RPMI7951 (cell line): Measurements from ENCODE around the gene CREB3L2. TPM values are rescaled to one million over a fixed set of nuclear protein-coding genes. Genes with fewer than 3 reads are reported as not detected.
"Not testable (repeated sequence)": the region's sequence is repeated elsewhere in the genome, so short reads cannot be mapped to it uniquely, and the experiment has no call there.

Source experiments
- DNase-seq: peaks from one replicate; pipeline ENCODE4 v3.0.0-alpha.2; 2012; ENCODE audit warnings: low read depth
- total RNA-seq: library from RNA; depleted of rRNA; stranded (reverse); fragments of >200 nt; shearing (Covaris generic); gene quantifications from 2 replicates; pipeline ENCODE4 v1.2.3, GENCODE V29; 2014

The CREB3L2 gene
- total RNA-seq, 1 experiment from 2014 or later, result 23.8 TPM

- DNase-seq, result no peak
Observed at GRCh38 chr7:137969828-137970227, 32.1 kb downstream of the CREB3L2 start.

- no peak for DNase-seq
Observed at GRCh38 chr7:137968890-137969289, 33.0 kb downstream of the CREB3L2 start.

DNA sequence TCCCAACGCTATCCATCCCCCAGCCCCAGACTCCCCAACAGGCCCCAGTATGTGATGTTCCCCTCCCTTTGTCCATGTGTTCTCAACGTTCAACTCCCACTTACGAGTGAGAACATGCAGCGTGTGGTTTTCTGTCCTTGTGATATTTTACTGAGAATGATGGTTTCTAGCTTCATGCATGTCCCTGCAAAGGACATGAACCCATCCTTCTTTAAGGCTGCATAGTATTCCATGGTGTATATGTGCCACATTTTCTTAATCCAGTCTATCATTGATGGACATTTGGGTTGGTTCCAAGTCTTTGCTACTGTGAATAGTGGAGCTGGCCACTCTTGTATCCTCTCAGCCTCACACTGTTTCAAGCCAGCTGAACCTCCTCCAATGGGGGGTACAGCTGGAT is 33.5 kb downstream of the CREB3L2 start:
- DNase-seq, result not testable (repeated sequence)

- peak; percentile 78 for DNase-seq
Observed at GRCh38 chr7:137967143-137968018, 34.5 kb downstream of the CREB3L2 start.

DNA sequence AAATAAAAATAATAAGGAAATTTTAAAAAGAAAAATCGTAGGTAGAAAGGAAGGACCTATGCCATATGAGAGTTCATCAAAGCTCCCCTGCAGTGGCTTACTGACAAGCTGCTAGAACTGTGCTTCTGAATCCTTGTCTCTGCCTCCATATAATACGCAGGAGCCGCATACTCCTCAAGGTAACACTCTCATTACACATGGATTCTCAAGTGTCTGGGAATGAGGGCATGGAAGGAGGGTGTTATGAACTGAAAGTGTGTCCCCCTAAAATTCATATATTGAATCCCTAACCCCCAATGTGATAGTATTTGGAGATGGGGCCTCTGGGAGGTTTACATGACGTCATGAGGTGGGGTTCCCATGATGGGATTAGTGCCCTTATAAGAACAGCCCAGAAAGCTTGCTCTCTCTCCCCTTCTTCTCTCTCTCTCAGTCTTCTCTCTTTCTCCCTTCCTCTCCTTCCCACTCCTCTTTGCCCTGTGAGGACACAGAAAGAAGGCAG is 35.2 kb downstream of the CREB3L2 start:
- no peak for DNase-seq

GRCh38 chr7:137965942-137966640 is 35.8 kb downstream of the CREB3L2 start:
- no peak for DNase-seq

DNA sequence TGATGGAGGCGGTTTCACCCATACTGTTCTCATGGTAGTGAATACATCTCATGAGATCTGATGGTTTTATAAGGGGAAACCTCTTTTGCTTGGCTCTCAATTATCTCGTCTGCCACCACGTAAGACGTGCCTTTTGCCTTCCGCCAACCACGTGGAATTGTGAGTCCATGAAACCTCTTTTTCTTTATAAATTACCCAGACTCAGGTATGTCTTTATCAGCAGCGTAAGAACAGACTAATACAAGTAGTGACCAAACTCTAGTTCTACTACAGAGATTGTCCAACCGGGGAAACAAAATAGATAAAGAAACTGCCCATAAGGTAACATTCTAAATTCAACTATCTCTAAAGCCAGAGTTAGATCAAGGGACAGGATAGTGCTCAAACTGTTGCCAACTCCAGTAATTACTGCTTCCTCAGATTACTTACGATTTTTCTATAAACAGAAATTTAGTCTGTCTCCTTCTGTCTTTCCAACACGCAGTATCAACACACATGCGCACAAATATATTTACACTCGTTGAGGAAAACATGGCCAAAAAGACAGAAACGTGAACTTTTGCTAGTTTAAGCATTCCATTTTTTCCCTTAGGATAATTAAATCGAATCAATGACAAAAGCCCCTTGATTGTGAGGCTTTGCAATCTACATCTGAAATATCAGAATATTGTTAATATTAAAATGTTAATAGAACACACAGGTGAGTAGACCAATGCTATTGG is 36.9 kb downstream of the CREB3L2 start:
- DNase-seq, result no peak

GRCh38 chr7:137962875-137963507 is 38.9 kb downstream of the CREB3L2 start:
- no peak for DNase-seq

DNA sequence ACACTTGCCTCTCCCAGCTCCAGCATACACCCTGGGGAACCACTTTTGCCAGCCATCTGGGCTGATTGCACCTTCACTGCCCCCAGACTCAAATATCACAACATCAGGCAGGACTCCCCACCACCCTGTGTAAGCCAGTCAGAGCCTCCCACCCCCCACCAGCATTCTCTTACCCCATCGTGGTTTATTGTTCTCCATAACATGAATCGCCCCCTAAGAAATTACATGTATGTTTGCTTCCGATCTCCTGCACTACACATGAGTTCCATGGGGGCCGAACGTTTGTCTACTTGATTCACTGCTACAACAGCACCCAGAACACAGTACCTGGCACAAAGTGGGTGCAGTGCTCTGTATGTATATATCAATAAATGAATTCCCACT is 39.4 kb downstream of the CREB3L2 start:
- DNase-seq, result no peak

DNA sequence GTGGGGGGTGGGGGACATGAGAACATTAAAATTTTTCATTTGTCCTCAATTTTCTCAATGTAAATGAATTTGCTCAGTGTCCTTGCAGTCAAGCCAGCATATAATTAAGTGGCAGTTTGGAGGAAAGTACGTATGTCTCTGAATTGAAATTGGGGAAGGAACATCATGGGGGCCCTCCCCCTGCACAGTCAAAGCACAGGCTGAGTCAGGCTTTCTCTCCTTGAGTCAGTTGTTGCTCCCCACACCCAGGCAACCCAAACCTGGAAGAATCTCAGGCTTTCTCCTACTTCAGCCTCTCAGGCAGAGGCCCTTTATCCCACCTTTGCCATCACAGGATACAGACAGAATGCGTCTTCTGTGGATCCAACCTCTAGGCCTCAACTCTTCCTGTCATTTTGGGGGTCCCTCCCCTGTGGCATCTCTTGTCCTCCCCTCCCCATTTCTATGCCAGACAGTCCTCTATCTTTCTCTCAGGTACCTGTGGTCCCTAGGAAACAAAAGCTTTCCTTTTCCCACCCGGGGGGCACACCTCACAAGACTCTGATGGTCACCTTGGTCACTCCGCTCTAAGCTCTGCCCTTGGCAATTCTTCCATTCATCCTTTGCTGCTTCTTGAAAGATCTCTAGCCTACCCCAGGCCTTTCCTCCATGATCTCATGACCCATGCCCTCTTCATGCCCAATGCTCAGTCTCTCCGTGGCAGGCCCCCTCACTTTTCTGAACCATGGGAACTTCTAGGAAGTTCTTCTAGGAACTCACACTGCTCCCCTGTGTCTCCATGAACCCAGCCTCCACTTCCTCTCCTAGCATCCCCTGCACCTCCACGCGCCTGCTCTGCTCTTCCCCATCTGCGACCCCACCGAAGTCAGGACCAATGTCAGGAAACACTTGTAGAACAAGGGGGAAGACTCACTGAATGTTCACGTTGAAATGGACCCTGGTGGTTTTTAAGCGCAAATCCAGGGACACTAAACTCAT is 40.4 kb downstream of the CREB3L2 start:
- DNase-seq, result no peak

DNA sequence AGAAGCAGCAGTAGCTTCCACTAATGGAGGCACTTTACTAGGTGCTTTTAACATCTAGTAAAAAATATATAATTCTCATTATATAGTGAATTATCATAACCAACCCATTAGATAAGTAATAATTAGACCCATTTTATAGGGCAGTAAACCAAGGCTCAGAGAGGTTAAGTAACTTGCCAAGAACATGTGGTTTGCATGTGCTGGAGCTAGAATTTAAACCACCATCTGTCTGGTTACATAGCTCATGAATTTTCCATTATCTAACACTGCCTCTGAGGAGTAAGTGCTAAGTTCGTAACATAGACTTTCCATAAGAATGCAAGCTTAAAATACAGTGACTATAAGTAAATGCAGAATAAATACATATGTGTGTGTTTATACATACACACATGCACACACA is 41.9 kb downstream of the CREB3L2 start:
- DNase-seq, result no peak

- DNase-seq, result no peak
Observed at GRCh38 chr7:137958470-137959431, 43.1 kb downstream of the CREB3L2 start.

- DNase-seq, result peak; percentile 62
Observed at GRCh38 chr7:137957887-137958286, 44.0 kb downstream of the CREB3L2 start.

GRCh38 chr7:137956591-137956990 is 45.3 kb downstream of the CREB3L2 start:
- DNase-seq, result no peak

GRCh38 chr7:137956183-137956582 is 45.7 kb downstream of the CREB3L2 start:
- DNase-seq, result no peak

GRCh38 chr7:137954614-137955013 is 47.3 kb downstream of the CREB3L2 start:
- no peak for DNase-seq

- DNase-seq, result peak; percentile 45
Observed at GRCh38 chr7:137953665-137954470, 48.0 kb downstream of the CREB3L2 start.

DNA sequence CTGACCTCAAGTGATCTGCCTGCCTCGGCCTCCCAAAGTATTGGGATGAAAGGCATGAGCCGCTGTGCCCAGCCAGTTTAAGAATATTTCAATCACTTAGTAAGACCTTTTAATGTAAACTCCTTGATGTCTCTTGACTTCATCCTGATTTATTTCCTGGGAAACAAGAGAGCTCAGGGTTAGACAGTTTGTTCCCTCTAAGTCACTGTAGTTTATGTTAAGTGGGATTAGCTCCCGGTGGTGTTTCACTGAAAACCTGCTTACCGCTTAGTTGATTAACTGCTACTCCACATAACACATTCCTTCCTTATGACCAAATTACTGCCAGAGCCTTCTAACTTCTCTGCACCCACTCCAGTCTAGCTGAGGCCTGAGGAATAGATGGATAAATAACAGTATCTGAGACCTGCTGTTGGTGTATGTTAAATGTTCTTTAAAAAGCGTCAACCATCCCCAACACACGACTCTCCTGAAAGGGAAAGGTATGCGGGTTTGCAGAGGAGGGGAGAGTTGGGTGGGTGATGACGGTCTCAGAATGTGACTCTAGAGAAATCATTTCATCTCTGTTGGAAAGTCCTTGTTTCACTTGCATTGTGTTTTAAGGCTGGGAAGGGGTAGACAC is 48.7 kb downstream of the CREB3L2 start:
- no peak for DNase-seq
